Adipocyte (in vitro differentiated cells): ENCODE results near the gene LMF2.
A peak's percentile ranks its signal among the peaks of the same experiment; 100 is the strongest.

ENCODE experiments used
- DNase-seq: peaks from one replicate; pipeline ENCODE4 v3.0.0-alpha.2; 2015; ENCODE audit warnings: low read depth
- H3K27me3 ChIP-seq: replicated peaks from 2 replicates; pipeline ENCODE4 v1.7.0; 2013; ENCODE audit warnings: mild to moderate bottlenecking, low read length, moderate library complexity; ENCODE audit not compliant: control insufficient read depth, insufficient read depth
- H3K36me3 ChIP-seq: 2 replicates; pipeline ENCODE4 v1.7.0; 2013; ENCODE audit warnings: low read length, mild to moderate bottlenecking, moderate library complexity; ENCODE audit not compliant: control insufficient read depth, insufficient read depth, severe bottlenecking
- H3K4me1 ChIP-seq: 2 replicates; pipeline ENCODE4 v1.7.0; 2013; ENCODE audit warnings: mild to moderate bottlenecking, low read length, moderate library complexity; ENCODE audit not compliant: control insufficient read depth, insufficient read depth
- H3K4me3 ChIP-seq: 2 replicates; pipeline ENCODE4 v1.7.0; 2013; ENCODE audit warnings: mild to moderate bottlenecking, low read length, moderate library complexity
- H3K9ac ChIP-seq: 2 replicates; pipeline ENCODE4 v1.7.0; 2013; ENCODE audit warnings: mild to moderate bottlenecking, low read length, moderate library complexity
- H3K9me3 ChIP-seq: 2 replicates; pipeline ENCODE4 v1.7.0; 2013; ENCODE audit warnings: mild to moderate bottlenecking, low read length, moderate library complexity; ENCODE audit not compliant: control insufficient read depth

LMF2 gene

GRCh38 chr22:50507421-50507990 is at the start of gene LMF2:
TSS of gene LMF2 (minus strand) at chr22:50507702. CDS start at chr22:50507675, 27 bp downstream.
- H3K9ac ChIP-seq = peak within 1 kb of the TSS; percentile 96
- no peaks in the 10 kb centered on the region for H3K27me3 ChIP-seq
- DNase-seq = no peak
- no peaks in the 10 kb centered on the region for H3K9me3 ChIP-seq
- peaks cover 15% of the 10 kb centered on the region for H3K4me1 ChIP-seq
- H3K36me3 ChIP-seq = peaks cover 23% of the 10 kb centered on the region
- H3K4me3 ChIP-seq = peak within 1 kb of the TSS; percentile 94

GRCh38 chr22:50556703-50557102 is 49.2 kb upstream of the LMF2 start:
- Histone ChIP-seq H3K27me3 (peaks cover 12% of the 10 kb centered on the region), H3K4me1 (no peaks in the 10 kb centered on the region), H3K9me3 (no peaks in the 10 kb centered on the region), H3K36me3 (no peaks in the 10 kb centered on the region), H3K9ac (no peak overlapping the region), H3K4me3 (no peak overlapping the region)
- DNase-seq = no peak

GRCh38 chr22:50553310-50553709 is 45.8 kb upstream of the LMF2 start:
- H3K9ac ChIP-seq = no peak overlapping the region
- H3K36me3 ChIP-seq = no peaks in the 10 kb centered on the region
- H3K4me3 ChIP-seq = no peak overlapping the region
- no peaks in the 10 kb centered on the region for H3K9me3 ChIP-seq
- no peaks in the 10 kb centered on the region for H3K4me1 ChIP-seq
- peaks cover 18% of the 10 kb centered on the region for H3K27me3 ChIP-seq
- no peak for DNase-seq

- DNase-seq = no peak
- Histone ChIP-seq H3K4me1 (peaks cover 2% of the 10 kb centered on the region), H3K36me3 (no peaks in the 10 kb centered on the region), H3K9me3 (no peaks in the 10 kb centered on the region), H3K9ac (no peak overlapping the region), H3K27me3 (peaks cover 24% of the 10 kb centered on the region), H3K4me3 (no peak overlapping the region)
These were observed 43.8 kb upstream of the LMF2 start for GRCh38 chr22:50551160-50551752.

GRCh38 chr22:50550395-50550794 is 42.9 kb upstream of the LMF2 start:
- Histone ChIP-seq H3K4me3 (no peak overlapping the region), H3K9ac (no peak overlapping the region), H3K4me1 (peaks cover 8% of the 10 kb centered on the region), H3K27me3 (peaks cover 28% of the 10 kb centered on the region), H3K36me3 (no peaks in the 10 kb centered on the region), H3K9me3 (no peaks in the 10 kb centered on the region)
- DNase-seq = no peak

GRCh38 chr22:50548921-50549790 is 41.7 kb upstream of the LMF2 start:
- Histone ChIP-seq H3K9ac (no peak overlapping the region), H3K36me3 (no peaks in the 10 kb centered on the region), H3K9me3 (no peaks in the 10 kb centered on the region), H3K4me3 (no peak overlapping the region), H3K27me3 (peaks cover 28% of the 10 kb centered on the region), H3K4me1 (peaks cover 11% of the 10 kb centered on the region)
- no peak for DNase-seq

GRCh38 chr22:50548040-50548920 is 40.8 kb upstream of the LMF2 start:
- H3K27me3 ChIP-seq = peaks cover 26% of the 10 kb centered on the region
- H3K9me3 ChIP-seq = no peaks in the 10 kb centered on the region
- H3K4me1 ChIP-seq = peaks cover 14% of the 10 kb centered on the region
- H3K9ac ChIP-seq = no peak overlapping the region
- no peak overlapping the region for H3K4me3 ChIP-seq
- no peaks in the 10 kb centered on the region for H3K36me3 ChIP-seq
- DNase-seq = no peak

- Histone ChIP-seq H3K27me3 (peaks cover 24% of the 10 kb centered on the region), H3K4me3 (peak overlapping the region; percentile 17)
These were observed 39.9 kb upstream of the LMF2 start for GRCh38 chr22:50547263-50547985.

GRCh38 chr22:50546326-50547262 is 39.1 kb upstream of the LMF2 start:
- Histone ChIP-seq H3K9me3 (no peaks in the 10 kb centered on the region), H3K4me1 (peaks cover 25% of the 10 kb centered on the region), H3K36me3 (no peaks in the 10 kb centered on the region), H3K4me3 (peak overlapping the region; percentile 17), H3K9ac (peak overlapping the region; percentile 64), H3K27me3 (peaks cover 20% of the 10 kb centered on the region)
- no peak for DNase-seq

More at GRCh38 chr22:50547263-50547985, 39.9 kb upstream of the LMF2 start:
- peak overlapping the region; percentile 10 for H3K9ac ChIP-seq
- DNase-seq = no peak
- peaks cover 17% of the 10 kb centered on the region for H3K4me1 ChIP-seq
- no peaks in the 10 kb centered on the region for H3K36me3 ChIP-seq
- no peaks in the 10 kb centered on the region for H3K9me3 ChIP-seq
